Gastrocnemius medialis (tissue), 4 donors: ENCODE data around the gene PTH1R.

Source experiments
- POLR2A ChIP-seq, 2 donors: fragments of 450-650 bp; IDR thresholded peaks; one replicate each; pipeline ENCODE4 v1.6.1; 2017; ENCODE audit warnings: antibody characterized with exemption in 2 of 2, mild to moderate bottlenecking in 2 of 2, moderate library complexity in 2 of 2
- TF ChIP-seq, protein P1 (sequence below), 5 experiments: fragments of 450-650 bp in 3 of 5; fragments of 200-600 bp in 2 of 5; sonication (generic) in 2 of 5; IDR thresholded peaks in 4 of 5; conservative IDR thresholded peaks in 1 of 5; 1 replicate in 4 of 5; 2 replicates in 1 of 5; pipeline ENCODE4 v1.5.1; 2016 to 2019; ENCODE audit warnings: antibody characterized with exemption in 5 of 5, mild to moderate bottlenecking in 3 of 5, moderate library complexity in 3 of 5

DNA sequence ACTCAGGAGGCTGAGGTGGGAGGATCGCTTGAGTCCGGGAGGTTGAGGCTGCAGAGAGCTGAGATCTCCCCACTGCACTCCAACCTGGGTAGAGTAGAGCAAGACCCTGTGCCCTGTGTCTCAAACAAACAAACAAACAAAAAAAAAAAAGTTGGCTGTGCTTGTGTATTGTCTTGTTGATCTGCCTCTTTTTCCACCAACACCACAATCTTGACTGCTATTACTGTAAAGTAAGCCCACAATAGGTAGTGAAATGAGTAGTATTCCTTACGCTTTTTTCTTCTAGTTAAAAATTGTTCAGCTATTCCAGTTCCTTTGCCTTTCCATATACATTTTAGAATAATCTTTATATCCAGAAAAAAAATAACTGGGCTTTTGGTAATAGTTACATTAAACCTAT is 35.5 kb downstream of the PTH1R start:
- TF ChIP-seq POLR2A (IDR thresholded peaks at IDR 0.05): no peak
- TF ChIP-seq, protein P1, sequence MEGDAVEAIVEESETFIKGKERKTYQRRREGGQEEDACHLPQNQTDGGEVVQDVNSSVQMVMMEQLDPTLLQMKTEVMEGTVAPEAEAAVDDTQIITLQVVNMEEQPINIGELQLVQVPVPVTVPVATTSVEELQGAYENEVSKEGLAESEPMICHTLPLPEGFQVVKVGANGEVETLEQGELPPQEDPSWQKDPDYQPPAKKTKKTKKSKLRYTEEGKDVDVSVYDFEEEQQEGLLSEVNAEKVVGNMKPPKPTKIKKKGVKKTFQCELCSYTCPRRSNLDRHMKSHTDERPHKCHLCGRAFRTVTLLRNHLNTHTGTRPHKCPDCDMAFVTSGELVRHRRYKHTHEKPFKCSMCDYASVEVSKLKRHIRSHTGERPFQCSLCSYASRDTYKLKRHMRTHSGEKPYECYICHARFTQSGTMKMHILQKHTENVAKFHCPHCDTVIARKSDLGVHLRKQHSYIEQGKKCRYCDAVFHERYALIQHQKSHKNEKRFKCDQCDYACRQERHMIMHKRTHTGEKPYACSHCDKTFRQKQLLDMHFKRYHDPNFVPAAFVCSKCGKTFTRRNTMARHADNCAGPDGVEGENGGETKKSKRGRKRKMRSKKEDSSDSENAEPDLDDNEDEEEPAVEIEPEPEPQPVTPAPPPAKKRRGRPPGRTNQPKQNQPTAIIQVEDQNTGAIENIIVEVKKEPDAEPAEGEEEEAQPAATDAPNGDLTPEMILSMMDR (IDR thresholded peaks at IDR 0.05 in 4 of 5, conservative IDR thresholded peaks at IDR 0.05 in 1 of 5): no peak
